ENCODE data around the gene PHRF1. TPM values are rescaled to one million over a fixed set of nuclear protein-coding genes. Genes with fewer than 3 reads are reported as not detected.
A peak's percentile ranks its signal among the peaks of the same experiment; 100 is the strongest.

The PHRF1 gene, protein sequence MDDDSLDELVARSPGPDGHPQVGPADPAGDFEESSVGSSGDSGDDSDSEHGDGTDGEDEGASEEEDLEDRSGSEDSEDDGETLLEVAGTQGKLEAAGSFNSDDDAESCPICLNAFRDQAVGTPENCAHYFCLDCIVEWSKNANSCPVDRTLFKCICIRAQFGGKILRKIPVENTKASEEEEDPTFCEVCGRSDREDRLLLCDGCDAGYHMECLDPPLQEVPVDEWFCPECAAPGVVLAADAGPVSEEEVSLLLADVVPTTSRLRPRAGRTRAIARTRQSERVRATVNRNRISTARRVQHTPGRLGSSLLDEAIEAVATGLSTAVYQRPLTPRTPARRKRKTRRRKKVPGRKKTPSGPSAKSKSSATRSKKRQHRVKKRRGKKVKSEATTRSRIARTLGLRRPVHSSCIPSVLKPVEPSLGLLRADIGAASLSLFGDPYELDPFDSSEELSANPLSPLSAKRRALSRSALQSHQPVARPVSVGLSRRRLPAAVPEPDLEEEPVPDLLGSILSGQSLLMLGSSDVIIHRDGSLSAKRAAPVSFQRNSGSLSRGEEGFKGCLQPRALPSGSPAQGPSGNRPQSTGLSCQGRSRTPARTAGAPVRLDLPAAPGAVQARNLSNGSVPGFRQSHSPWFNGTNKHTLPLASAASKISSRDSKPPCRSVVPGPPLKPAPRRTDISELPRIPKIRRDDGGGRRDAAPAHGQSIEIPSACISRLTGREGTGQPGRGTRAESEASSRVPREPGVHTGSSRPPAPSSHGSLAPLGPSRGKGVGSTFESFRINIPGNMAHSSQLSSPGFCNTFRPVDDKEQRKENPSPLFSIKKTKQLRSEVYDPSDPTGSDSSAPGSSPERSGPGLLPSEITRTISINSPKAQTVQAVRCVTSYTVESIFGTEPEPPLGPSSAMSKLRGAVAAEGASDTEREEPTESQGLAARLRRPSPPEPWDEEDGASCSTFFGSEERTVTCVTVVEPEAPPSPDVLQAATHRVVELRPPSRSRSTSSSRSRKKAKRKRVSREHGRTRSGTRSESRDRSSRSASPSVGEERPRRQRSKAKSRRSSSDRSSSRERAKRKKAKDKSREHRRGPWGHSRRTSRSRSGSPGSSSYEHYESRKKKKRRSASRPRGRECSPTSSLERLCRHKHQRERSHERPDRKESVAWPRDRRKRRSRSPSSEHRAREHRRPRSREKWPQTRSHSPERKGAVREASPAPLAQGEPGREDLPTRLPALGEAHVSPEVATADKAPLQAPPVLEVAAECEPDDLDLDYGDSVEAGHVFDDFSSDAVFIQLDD (N-terminal part only)
- 20.2 and 20.4 TPM in 2 replicates for total RNA-seq

DNA sequence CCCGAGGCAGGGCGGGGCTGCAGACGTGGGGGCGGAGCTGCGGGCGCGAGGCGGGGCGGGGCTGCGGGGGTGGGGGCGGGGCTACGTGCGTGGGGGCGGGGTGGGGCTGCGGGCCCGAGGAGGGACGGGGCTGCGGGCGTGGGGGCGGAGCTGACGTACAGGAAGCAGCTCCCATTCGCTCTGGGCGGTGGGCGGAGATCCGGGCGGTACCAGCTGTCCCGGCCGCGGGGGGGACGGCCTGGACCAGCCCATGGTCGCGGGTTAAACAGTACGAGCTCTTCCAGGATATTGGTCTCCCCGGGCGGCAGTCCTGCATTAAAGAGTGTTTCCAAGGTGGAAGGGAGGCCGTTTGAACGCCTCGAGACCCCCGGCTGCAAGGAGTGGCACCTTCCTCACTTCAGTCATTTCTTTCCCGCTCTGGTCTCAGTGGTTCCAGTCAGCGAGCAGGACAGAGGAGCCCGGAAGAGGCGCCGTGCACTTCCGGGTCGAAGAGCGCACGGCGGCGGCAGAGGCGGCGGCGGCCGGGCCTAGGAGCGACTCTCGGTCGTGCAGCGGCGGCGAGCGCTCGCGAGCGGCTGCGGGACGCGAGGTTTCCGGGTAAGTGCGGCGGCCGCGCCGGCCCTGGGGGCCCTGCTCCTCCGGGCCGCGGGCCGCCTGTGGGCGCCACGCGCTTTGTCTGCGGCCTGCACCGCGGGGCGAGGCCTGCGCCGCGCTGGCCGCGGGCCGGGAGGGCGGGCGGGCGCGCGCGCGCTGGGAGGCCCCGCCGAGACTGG, at the start of gene PHRF1:
PHRF1 (plus strand) TSS at position 475 of the 773 bp plus-strand sequence. CDS start 5,043 bp downstream, outside the sequence.

DNA sequence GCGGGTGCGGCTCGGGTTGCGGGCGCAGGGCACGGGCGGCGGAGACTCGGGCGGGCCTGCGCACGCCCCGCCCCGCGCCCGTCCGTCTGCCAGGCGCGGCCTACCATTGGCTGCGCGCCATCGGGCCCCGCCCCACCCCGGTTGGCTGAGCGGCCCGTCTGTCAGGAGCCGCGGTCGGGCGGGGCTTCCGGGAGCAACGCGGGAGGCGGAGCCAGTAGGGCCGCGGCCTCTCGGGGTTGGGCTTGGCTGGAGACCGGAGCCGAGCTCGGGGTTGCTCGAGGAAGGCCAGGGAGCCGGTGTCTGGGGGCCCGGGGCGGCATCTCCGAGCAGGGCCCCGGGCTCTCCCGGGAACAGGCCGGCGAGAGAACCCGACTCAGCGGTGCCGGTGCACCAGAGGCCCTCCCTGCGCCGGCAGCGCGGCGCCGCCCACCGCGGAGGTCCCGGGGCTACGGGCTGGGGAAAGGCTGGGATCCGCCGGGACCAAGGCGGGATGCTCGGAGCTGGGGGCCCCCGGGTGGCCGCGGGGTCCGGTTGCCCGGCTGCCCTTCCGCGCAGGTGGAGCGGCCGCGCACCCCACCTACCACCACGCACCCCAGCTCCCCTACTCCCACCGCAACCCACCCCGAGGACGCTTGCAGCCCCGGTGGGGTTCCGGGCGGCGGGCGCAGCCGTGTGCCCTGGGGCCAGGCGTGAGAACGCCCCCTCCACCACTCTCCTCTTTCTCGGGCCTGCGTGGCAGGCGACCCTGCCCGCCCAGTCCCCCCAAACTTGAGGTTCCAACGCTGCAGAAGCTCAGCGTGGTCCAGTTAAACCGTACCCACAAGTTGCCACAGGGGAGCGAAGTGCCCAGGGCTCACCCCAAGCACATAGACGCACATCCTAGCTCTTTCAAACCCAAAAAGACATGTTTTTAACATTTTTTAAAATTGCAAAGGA, 40.5 kb upstream of the PHRF1 start, which contains the start of gene HRAS:
HRAS (minus strand) TSS at position 58 of the 936 bp plus-strand sequence.

DNA sequence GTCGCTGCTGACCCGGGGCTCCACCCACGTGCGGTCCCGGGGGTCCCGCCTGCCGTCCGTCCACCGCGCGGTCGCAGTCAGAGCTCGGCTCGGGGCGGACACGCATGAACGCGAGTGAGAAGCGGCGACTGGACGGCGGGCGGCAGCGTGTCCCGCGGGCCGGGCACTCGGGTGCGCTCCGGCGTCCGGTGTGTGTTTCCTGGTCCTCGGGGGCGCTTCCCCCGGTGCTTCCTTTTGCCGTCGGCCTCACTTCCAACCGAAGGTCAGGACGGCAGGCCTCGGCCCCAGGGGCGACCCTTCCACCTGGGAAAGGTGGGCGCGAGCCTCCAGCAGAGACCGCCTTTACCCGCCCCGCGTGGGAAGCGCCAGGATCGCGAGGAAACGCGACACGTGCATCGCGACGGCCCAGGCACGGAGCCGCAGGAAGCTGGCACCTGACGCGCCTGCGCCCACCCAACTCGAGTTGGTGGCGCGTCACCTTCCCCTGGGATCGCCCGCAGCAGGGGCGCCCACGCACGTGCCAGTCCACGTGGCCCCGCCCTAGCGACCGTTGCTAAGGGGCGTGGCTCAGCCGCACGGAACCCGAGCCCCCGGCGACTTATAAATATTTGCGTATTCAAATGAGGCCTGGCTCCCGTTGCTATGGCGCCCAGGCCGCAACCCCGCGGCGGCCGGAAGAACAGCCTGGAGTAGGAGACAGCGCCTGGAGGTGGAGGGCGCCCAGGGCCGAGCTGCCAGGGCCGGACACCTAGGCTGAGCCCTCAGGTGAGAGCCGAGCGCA, 39.2 kb upstream of the PHRF1 start, which contains the start of gene LRRC56:
LRRC56 (plus strand) TSS at position 687 of the 781 bp plus-strand sequence. CDS start 3,158 bp downstream, outside the sequence.

DNA sequence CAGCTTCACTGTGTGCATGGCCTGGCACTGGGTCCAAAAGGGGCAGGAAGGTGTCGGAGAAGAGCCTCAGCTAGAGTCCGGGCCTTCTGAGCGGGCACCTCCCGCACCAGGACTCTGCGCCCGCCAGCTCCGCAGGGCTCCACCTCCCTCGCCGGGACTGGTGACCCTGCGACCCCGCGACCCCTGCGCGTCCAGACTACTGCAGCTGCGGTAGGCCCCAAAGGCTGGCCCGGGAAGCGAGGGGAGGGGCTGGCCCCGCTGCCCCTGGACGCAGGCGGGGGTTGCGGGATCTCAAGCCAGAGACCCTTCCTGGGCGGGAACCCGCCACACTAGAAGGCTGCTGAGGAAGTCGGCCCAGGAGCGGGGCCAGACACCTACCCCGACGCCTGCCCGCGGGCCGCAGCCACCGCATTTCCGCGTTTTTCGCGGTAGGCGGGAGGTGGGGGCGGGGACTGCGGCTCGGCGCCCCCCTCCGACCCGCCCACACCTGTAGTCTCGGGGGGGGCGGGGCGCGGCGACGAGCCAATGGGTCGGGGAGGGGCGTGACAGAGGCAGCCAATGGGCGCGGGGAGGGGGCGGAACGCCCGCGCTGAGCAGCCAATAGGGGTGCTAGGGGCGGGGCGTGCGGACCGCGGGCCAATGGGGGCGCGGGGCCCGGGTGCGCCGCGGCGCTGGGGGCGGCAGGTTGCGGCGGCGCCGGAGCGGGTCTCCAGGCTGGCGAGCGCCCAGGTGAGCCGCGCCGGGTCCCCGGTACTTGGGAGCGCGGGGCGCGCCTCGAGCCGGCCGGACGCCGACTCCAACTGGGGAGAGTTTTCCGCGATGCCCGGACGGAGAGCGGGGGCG, 15.7 kb upstream of the PHRF1 start, which contains the start of the genes LMNTD2 and RASSF7:
LMNTD2 (minus strand) TSS at position 434 of the 843 bp plus-strand sequence; CDS start at position 412, 22 bp downstream.
RASSF7 (plus strand) TSS at position 666 of the 843 bp plus-strand sequence. CDS start 799 bp downstream, outside the sequence.

DNA sequence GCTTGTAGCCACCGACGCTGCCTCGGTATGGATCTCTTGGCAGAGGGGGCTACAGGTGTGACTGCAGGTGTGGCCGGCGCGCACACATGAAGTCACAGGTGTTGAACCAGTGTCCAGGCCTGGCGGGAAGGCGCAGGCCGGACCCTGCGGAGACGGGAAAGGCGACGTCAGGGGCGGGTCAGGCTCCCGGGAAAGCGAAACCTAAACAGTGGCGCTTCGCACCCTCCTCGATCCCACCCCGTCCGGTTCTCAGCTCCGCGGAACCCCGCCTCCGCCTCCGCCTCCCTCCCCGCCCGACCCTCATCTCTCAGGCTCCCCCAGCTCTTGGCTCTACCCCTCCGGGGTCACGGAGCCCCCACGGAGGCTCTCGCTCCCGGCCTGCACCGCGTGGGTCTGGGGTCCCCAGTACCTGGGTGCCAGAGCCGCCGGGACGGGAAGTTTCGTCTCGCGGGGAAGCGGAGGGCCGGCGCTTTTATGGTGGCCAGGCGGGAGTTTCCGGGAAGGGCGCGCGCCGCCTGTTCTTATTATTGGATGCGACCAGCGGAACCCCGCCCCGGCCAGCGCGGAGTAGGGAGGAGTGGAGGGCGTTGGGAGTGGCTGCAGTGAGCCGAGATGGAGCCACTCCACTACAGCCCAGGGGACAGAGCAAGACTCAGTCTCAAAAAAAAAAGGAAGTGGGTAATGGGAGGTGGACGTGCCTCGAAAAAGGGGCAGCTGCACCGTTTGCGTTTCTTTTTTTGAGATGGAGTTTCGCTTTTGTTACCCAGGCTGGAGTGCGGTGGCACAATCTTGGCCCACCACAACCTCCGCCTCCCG, 39.4 kb downstream of the PHRF1 start, which contains the start of gene IRF7:
IRF7 (minus strand) TSS at position 447 of the 816 bp plus-strand sequence. CDS start 586 bp downstream, outside the sequence.

DNA sequence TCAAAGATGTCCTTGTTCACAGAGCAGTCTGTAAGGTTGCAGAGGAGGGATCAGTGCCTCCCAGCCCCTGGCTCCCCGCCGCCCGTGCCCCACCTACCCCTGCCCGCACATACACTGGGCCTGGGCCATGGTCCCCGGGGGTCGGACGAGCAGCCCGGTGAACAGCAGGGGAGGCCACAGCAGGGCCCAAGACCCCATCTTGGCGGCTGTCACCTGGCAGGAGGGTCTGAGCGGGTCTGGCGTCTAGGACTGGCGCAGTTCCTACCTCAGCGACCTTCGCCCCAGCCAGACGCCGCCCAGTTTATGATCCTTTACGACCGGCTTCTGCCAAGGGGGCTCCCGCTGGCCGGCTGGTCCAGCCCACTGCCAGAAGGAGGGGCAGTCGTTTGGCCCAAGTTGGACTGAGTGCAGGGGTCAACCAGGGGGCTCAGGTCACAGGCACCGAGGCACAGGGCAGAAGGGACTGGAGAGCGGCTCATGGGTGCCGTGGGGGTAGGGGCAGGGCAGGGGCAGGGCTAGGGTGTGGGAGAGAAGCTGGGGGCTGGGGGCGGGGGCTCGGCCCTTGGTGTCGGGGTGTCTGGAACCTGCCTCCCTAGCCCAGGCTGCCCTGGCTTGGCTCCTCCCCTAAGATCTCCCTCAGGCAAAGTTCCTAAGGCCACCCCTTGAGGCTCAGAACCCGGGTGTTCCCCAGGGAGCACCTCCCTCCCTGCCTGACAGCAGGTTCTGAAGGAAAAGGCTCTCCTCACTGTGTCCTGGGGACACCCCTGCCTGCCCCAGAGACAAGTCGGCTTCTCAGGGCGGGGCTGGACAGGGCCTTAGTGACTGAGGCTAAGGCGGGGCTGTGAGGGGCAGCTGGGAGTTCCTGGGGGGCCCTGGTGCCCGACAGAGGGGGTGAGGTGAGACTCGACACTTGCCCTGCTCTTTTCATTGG, 48.7 kb downstream of the PHRF1 start, which contains the start of gene CDHR5:
CDHR5 (minus strand) TSS at position 251 of the 931 bp plus-strand sequence; CDS start at position 198, 53 bp downstream.

DNA sequence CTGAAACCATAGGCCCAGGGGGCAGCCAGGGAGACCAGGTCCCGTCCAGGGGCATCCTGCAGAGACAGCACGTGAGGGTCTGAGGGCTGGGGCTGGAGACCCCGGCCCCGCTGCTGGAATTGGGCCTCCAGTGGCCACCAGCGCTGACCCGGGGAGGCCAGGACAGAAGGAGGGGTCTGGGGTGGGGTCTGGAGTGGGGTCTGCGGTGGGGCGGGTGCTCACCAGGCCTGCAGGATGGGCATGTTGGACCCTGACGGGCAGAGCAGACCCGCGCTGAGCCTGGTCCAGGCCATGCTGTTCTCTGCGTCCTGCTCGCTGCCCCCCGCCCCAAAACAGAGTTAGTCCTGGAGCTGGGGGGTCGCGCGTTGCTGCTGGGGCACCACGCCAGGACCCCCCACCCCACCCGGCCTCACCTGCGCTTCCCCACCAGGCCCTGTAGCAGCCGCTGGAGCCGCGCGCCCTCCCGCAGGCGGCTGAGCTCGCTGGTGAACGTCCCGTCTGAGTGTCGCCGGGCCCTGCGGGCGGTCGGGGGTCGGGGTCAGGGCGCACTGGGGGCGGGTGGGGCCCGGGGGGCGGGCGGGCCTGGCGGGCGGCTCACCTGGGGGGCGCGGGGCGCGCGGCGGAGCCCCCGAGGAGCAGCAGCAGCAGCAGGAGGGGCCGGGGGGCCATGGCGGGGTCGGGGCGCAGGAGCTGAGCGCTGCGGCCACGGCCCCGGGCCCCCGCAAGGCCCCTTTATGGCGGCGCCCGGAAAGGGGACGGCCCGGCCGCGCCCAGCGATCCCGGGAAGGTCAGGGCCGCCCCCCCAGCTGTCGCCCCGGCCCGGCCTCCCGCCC, 50.4 kb downstream of the PHRF1 start, which contains the start of gene SCT:
SCT (minus strand) TSS at position 707 of the 833 bp plus-strand sequence; CDS start at position 669, 38 bp downstream.

DNA sequence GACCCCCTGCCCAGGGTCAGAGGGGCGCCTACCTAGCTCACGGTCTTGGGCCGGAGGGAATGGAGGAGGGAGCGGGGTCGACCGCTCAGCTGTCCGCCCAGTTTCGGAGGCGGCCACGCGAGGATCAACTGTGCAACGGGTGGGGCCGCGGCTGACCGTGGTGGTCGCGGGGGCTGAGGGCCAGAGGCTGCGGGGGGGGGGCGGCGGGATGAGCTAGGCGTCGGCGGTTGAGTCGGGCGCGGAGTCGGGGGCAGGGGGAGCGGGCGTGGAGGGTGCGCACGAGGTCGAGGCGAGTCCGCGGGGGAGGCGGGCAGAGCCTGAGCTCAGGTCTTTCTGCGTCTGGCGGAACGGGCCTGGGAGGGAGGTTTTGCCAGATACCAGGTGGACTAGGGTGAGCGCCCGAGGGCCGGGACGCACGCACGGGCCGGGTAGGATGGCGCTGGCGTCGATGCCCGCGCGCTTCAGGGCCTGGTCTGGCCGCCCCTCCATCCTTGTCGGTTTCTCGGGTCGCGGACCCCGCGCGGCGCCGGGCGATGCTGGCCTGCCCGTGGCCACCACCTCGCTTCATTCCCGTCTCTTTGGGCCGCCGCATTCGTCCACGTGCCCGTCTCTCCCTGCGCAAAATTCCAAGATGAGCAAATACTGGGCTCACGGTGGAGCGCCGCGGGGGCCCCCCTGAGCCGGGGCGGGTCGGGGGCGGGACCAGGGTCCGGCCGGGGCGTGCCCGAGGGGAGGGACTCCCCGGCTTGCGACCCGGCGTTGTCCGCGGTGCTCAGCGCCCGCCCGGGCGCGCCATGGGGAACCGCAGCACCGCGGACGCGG, 60.5 kb downstream of the PHRF1 start, which contains the start of gene DRD4:
DRD4 (plus strand) TSS at position 759 of the 822 bp plus-strand sequence; CDS start at position 795, 36 bp downstream.

Small RNAs within 50 kb of the gene (small RNA-seq; reads per million reads assigned to genes)
- 392 reads per million, percentile 99 among the genes with 10 or more reads in this experiment for gene MIR210

Other genes with a start within 250 kb of the PHRF1 start
- 0.52 and 0.65 TPM in 2 replicates for gene B4GALNT4, start 207.0 kb upstream of the PHRF1 start, total RNA-seq
- 0.52 and 1.2 TPM in 2 replicates for gene PKP3, start 182.3 kb upstream of the PHRF1 start, total RNA-seq
- gene SIGIRR, start 161.5 kb upstream of the PHRF1 start, total RNA-seq, result 14.0 and 19.3 TPM in 2 replicates
- gene ANO9, start 134.5 kb upstream of the PHRF1 start, total RNA-seq, result not detected in 2 replicates
- 23.2 and 24.0 TPM in 2 replicates for gene PTDSS2, start 126.2 kb upstream of the PHRF1 start, total RNA-seq
- 292 and 316 TPM in 2 replicates for gene RNH1, start 69.2 kb upstream of the PHRF1 start, total RNA-seq
- 27.3 and 34.6 TPM in 2 replicates for gene HRAS, start 40.9 kb upstream of the PHRF1 start, total RNA-seq
- 0.54 and 0.91 TPM in 2 replicates for gene LRRC56, start 38.9 kb upstream of the PHRF1 start, total RNA-seq
- 0.26 and 0.32 TPM in 2 replicates for gene LMNTD2, start 15.7 kb upstream of the PHRF1 start, total RNA-seq
- 2.2 and 7.2 TPM in 2 replicates for gene RASSF7, start 15.5 kb upstream of the PHRF1 start, total RNA-seq
- 9.0 and 9.1 TPM in 2 replicates for gene IRF7, start 39.5 kb downstream of the PHRF1 start, total RNA-seq
- not detected in 2 replicates for gene CDHR5, start 48.5 kb downstream of the PHRF1 start, total RNA-seq
- gene SCT, start 50.7 kb downstream of the PHRF1 start, total RNA-seq, result not detected in 2 replicates
- not detected in 2 replicates for gene DRD4, start 60.8 kb downstream of the PHRF1 start, total RNA-seq
- 24.9 and 29.7 TPM in 2 replicates for gene DEAF1, start 118.8 kb downstream of the PHRF1 start, total RNA-seq
- gene TMEM80, start 119.3 kb downstream of the PHRF1 start, total RNA-seq, result 11.1 and 15.0 TPM in 2 replicates
- gene EPS8L2, start 129.8 kb downstream of the PHRF1 start, total RNA-seq, result 26.9 and 28.9 TPM in 2 replicates
- gene TALDO1, start 171.0 kb downstream of the PHRF1 start, total RNA-seq, result 223 and 244 TPM in 2 replicates
- 21.0 and 26.9 TPM in 2 replicates for gene GATD1, start 201.0 kb downstream of the PHRF1 start, total RNA-seq
- 0.26 and 0.32 TPM in 2 replicates for gene CEND1, start 213.6 kb downstream of the PHRF1 start, total RNA-seq
- 8.8 and 11.1 TPM in 2 replicates for gene SLC25A22, start 221.8 kb downstream of the PHRF1 start, total RNA-seq
- gene PIDD1, start 228.8 kb downstream of the PHRF1 start, total RNA-seq, result 4.0 and 4.4 TPM in 2 replicates
- 175 and 207 TPM in 2 replicates for gene RPLP2, start 233.5 kb downstream of the PHRF1 start, total RNA-seq
- 30.6 and 44.2 TPM in 2 replicates for gene PNPLA2, start 242.4 kb downstream of the PHRF1 start, total RNA-seq